Prostate gland (tissue), 2 donors: ENCODE results near the gene SPATS2. TPM values are rescaled to one million over a fixed set of nuclear protein-coding genes. Genes with fewer than 3 reads are reported as not detected.

ENCODE experiments used
- DNase-seq: peaks from one replicate; pipeline ENCODE4 v3.0.0-alpha.2; 2019; ENCODE audit warnings: low spot score
- H3K27ac ChIP-seq, 2 donors: fragments of 200-600 bp; sonication (generic); 2 replicates each; pipeline ENCODE4 v1.5.1; 2017 to 2019
- H3K27me3 ChIP-seq: fragments of 200-600 bp; sonication (generic); replicated peaks from 2 replicates; pipeline ENCODE4 v1.5.1; 2019; ENCODE audit not compliant: insufficient read depth
- H3K36me3 ChIP-seq, 2 donors: fragments of 200-600 bp; sonication (generic); 1 replicate in 1 of 2; 2 replicates in 1 of 2; pipeline versions ENCODE4 v1.5.1 to v1.8.1; 2017 to 2019
- H3K4me1 ChIP-seq: fragments of 200-600 bp; sonication (generic); replicated peaks from 2 replicates; pipeline ENCODE4 v1.5.1; 2019
- H3K4me3 ChIP-seq, 2 donors: fragments of 200-600 bp; sonication (generic); 2 replicates each; pipeline ENCODE4 v1.5.1; 2017 to 2019
- H3K9me3 ChIP-seq: fragments of 200-600 bp; sonication (generic); 2 replicates; pipeline ENCODE4 v1.5.1; 2017
- CTCF ChIP-seq, 4 experiments: fragments of 200-600 bp in 2 of 4; fragments of 450-650 bp in 2 of 4; sonication (generic) in 2 of 4; IDR thresholded peaks; 1 replicate in 3 of 4; 2 replicates in 1 of 4; pipeline ENCODE4 v1.5.1; 2016 to 2019; ENCODE audit warnings: antibody characterized with exemption in 4 of 4, mild to moderate bottlenecking in 2 of 4, moderate library complexity in 2 of 4
- POLR2A ChIP-seq: fragments of 450-650 bp; IDR thresholded peaks from one replicate; pipeline ENCODE4 v1.6.1; 2016; ENCODE audit warnings: antibody characterized with exemption, mild to moderate bottlenecking
- POLR2AphosphoS5 ChIP-seq: sonication (generic); formaldehyde crosslinking; IDR thresholded peaks from one replicate; pipeline ENCODE4 v1.6.1; 2017; ENCODE audit warnings: antibody characterized with exemption
- WGBS: methylation state at CpG from one replicate; pipeline ENCODE4 v1.1.5; 2018; 5-methylcytosine and 5-hydroxymethylcytosine counted together
- intact Hi-C: fragments of 100-400 bp; cut with DNase I; formaldehyde crosslinking; loops from one replicate; pipeline ENCODE4 v1.14.2; 2022
- total RNA-seq, 2 donors: library from RNA; depleted of rRNA; stranded (reverse); fragments of >200 nt; gene quantifications; one replicate each; pipeline ENCODE4 v1.1.0, GENCODE V29; 2016

SPATS2 gene
- total RNA-seq, 2 donors from 2014 or later = 30.1 to 34.2 TPM

- no peak overlapping the region for H3K4me3 ChIP-seq
- no peak for DNase-seq
- no peaks in the 10 kb centered on the region for H3K4me1 ChIP-seq
- 76% methylated on average over 7 of the region's 7 CpGs for WGBS
- H3K27me3 ChIP-seq = no peaks in the 10 kb centered on the region
- no peaks in the 10 kb centered on the region for H3K36me3 ChIP-seq
- TF ChIP-seq POLR2A (no peak), CTCF (IDR thresholded peaks at IDR 0.05) (no peak), POLR2AphosphoS5 (no peak)
- no peaks in the 10 kb centered on the region for H3K9me3 ChIP-seq
- intact Hi-C loops = no loop called here
- no peak overlapping the region for H3K27ac ChIP-seq
Measured at GRCh38 chr12:49547090-49547690, 179.9 kb downstream of the SPATS2 start.

GRCh38 chr12:49548481-49548821 is 181.2 kb downstream of the SPATS2 start:
- Histone ChIP-seq H3K27ac (no peak overlapping the region), H3K9me3 (no peaks in the 10 kb centered on the region), H3K27me3 (no peaks in the 10 kb centered on the region), H3K36me3 (no peaks in the 10 kb centered on the region), H3K4me1 (no peaks in the 10 kb centered on the region), H3K4me3 (peak overlapping the region in 1 of 2 donors; percentile 16)
- intact Hi-C loops = no loop called here
- TF ChIP-seq POLR2AphosphoS5 (no peak), POLR2A (no peak), CTCF (IDR thresholded peaks at IDR 0.05) (no peak)
- DNase-seq = no peak
- WGBS = 34% methylated on average over 8 of the region's 8 CpGs

- Histone ChIP-seq H3K4me3 (peak overlapping the region; percentile 11 to 16), H3K27me3 (no peaks in the 10 kb centered on the region), H3K4me1 (no peaks in the 10 kb centered on the region), H3K36me3 (no peaks in the 10 kb centered on the region), H3K9me3 (no peaks in the 10 kb centered on the region), H3K27ac (no peak overlapping the region)
- peak; percentile 24 for DNase-seq
- WGBS = 16% methylated on average over 67 of the region's 70 CpGs
- intact Hi-C loops = no loop called here
- TF ChIP-seq CTCF (IDR thresholded peaks at IDR 0.05) (peak in 2 of 4 experiments; percentile 14 to 29), POLR2A (no peak)
Measured at GRCh38 chr12:49548822-49549648, 181.8 kb downstream of the SPATS2 start.

- H3K36me3 ChIP-seq = no peaks in the 10 kb centered on the region
- H3K27me3 ChIP-seq = no peaks in the 10 kb centered on the region
- TF ChIP-seq POLR2AphosphoS5 (no peak), POLR2A (no peak), CTCF (IDR thresholded peaks at IDR 0.05) (no peak)
- no peak overlapping the region for H3K27ac ChIP-seq
- H3K4me1 ChIP-seq = no peaks in the 10 kb centered on the region
- intact Hi-C loops = no loop called here
- DNase-seq = no peak
- no peaks in the 10 kb centered on the region for H3K9me3 ChIP-seq
- WGBS = 91% methylated on average over 28 of the region's 28 CpGs
- no peak overlapping the region for H3K4me3 ChIP-seq
Measured at GRCh38 chr12:49549735-49550692, 182.8 kb downstream of the SPATS2 start.
